HepG2 (cell line): Measurements from ENCODE around the gene ZDHHC16. TPM values are rescaled to one million over a fixed set of nuclear protein-coding genes. Genes with fewer than 3 reads are reported as not detected.
A peak's percentile ranks its signal among the peaks of the same experiment; 100 is the strongest.

Experiments used
- BRCA1 ChIP-seq: sonication (generic); formaldehyde crosslinking; IDR thresholded peaks from 2 replicates; pipeline ENCODE4 v1.4.0; 2020; ENCODE audit warnings: missing genetic modification reagents
- E2F5 ChIP-seq: sonication (generic); formaldehyde crosslinking; conservative IDR thresholded peaks from 2 replicates; pipeline ENCODE4 v1.4.0; 2020; ENCODE audit warnings: missing genetic modification reagents
- ETV6 ChIP-seq: sonication (generic); formaldehyde crosslinking; conservative IDR thresholded peaks from 2 replicates; pipeline ENCODE4 v1.4.0; 2020; ENCODE audit warnings: missing genetic modification reagents
- HMG20B ChIP-seq: conservative IDR thresholded peaks from 2 replicates; pipeline ENCODE4 v1.6.1; 2016; ENCODE audit warnings: missing genetic modification reagents, missing compliant biosample characterization
- HOXA3 ChIP-seq: sonication (generic); formaldehyde crosslinking; IDR thresholded peaks from 2 replicates; pipeline ENCODE4 v1.5.0; 2020; ENCODE audit warnings: missing genetic modification reagents
- IRF9 ChIP-seq: sonication (generic); formaldehyde crosslinking; IDR thresholded peaks from 2 replicates; pipeline ENCODE4 v1.8.0; 2022; ENCODE audit warnings: missing genetic modification reagents, mild to moderate bottlenecking, borderline replicate concordance
- KLF15 ChIP-seq: sonication (generic); formaldehyde crosslinking; IDR thresholded peaks from 2 replicates; pipeline ENCODE4 v1.8.1; 2023; ENCODE audit warnings: borderline replicate concordance, mild to moderate bottlenecking, inconsistent platforms, missing genetic modification reagents, mixed read lengths
- NONO ChIP-seq, 2 experiments: fragments of 450-650 bp in 1 of 2; sonication (generic) in 1 of 2; formaldehyde crosslinking in 1 of 2; IDR thresholded peaks in 1 of 2; conservative IDR thresholded peaks in 1 of 2; 2 replicates each; pipeline versions ENCODE4 v1.6.1 to v1.8.0; 2017 to 2022; ENCODE audit warnings: mild to moderate bottlenecking in 1 of 2, missing genetic modification reagents in 1 of 2, moderate library complexity in 1 of 2
- SAP130 ChIP-seq: IDR thresholded peaks from 2 replicates; pipeline ENCODE4 v1.6.1; 2016; ENCODE audit warnings: low read depth
- SIN3B ChIP-seq: fragments of 150-350 bp; IDR thresholded peaks from 2 replicates; pipeline ENCODE4 v1.6.1; 2014; ENCODE audit warnings: low read length
- SRY ChIP-seq: sonication (generic); formaldehyde crosslinking; IDR thresholded peaks from 2 replicates; pipeline ENCODE4 v1.8.0; 2022; ENCODE audit warnings: mild to moderate bottlenecking, missing genetic modification reagents
- TFAP4 ChIP-seq: sonication (generic); IDR thresholded peaks from 2 replicates; pipeline ENCODE4 v1.6.1; 2016; ENCODE audit warnings: low read depth, borderline replicate concordance
- ZMYM3 ChIP-seq: sonication (generic); formaldehyde crosslinking; IDR thresholded peaks from 2 replicates; pipeline ENCODE4 v1.5.1; 2020; ENCODE audit warnings: mild to moderate bottlenecking, missing genetic modification reagents
- ZNF20 ChIP-seq: sonication (generic); formaldehyde crosslinking; IDR thresholded peaks from 2 replicates; pipeline ENCODE4 v1.4.0; 2020; ENCODE audit warnings: mild to moderate bottlenecking, moderate library complexity, missing genetic modification reagents
- ZNF296 ChIP-seq: sonication (generic); formaldehyde crosslinking; conservative IDR thresholded peaks from 2 replicates; pipeline ENCODE4 v1.5.0; 2020; ENCODE audit warnings: mild to moderate bottlenecking, missing genetic modification reagents
- ZNF407 ChIP-seq: sonication (generic); formaldehyde crosslinking; IDR thresholded peaks from one replicate; pipeline ENCODE4 v1.5.1; 2020; ENCODE audit warnings: mild to moderate bottlenecking, missing genetic modification reagents; ENCODE audit errors: not compliant biosample characterization
- ZNF546 ChIP-seq: sonication (generic); formaldehyde crosslinking; conservative IDR thresholded peaks from 2 replicates; pipeline ENCODE4 v1.8.1; 2023; ENCODE audit warnings: mild to moderate bottlenecking, missing genetic modification reagents
- ZNF792 ChIP-seq: IDR thresholded peaks from 2 replicates; pipeline ENCODE4 v1.6.1; 2016
- ZSCAN9 ChIP-seq: IDR thresholded peaks from 2 replicates; pipeline ENCODE4 v1.6.1; 2016; ENCODE audit warnings: borderline replicate concordance
- polyA plus RNA-seq, 8 experiments: library from polyadenylated mRNA; depleted of rRNA in 3 of 8; stranded (reverse) in 7 of 8; unstranded in 1 of 8; fragments of >200 nt; fragmentation: Illumina TruSeq in 4 of 8; extraction: Trizol in 4 of 8; gene quantifications; 2 replicates each; pipeline versions ENCODE4 v1.2.1 to v1.2.3, GENCODE V29; 2011 to 2016; ENCODE audit warnings: low read depth in 4 of 8, missing spikeins in 1 of 8, mixed read lengths in 1 of 8; ENCODE audit not compliant: insufficient read depth in 1 of 8
- total RNA-seq, 5 experiments: library from RNA; depleted of rRNA; stranded (reverse); fragments of >200 nt; fragmentation: Illumina TruSeq; extraction: Trizol; gene quantifications; 2 replicates each; pipeline ENCODE4 v1.2.3, GENCODE V29; 2016; ENCODE audit warnings: low read depth in 1 of 5

Gene ZDHHC16
- total and polyA plus RNA-seq, 2 of the 13 experiments (the other 11 are each of a cell fraction or from before 2014, with no cell fraction given) = 40.8 to 41.8 TPM

- TF ChIP-seq NONO (IDR thresholded peaks at IDR 0.05) (no peak), NONO (CRISPR knock-in tag; conservative IDR thresholded peaks at IDR 0.05) (peak; percentile 62; the same call in 1 of the 2 replicates), SRY (CRISPR knock-in tag) (0 out of 2 replicates have a peak, but pooled peaks have one; percentile 43), IRF9 (CRISPR knock-in tag) (peak; percentile 60; the same call in 1 of the 2 replicates), ZSCAN9 (CRISPR knock-in tag) (peak; percentile 38; the same call in 1 of the 2 replicates), TFAP4 (peak; percentile 69; the same call in 1 of the 2 replicates), ZNF546 (no peak), ZMYM3 (CRISPR knock-in tag) (peak; percentile 100), HMG20B (CRISPR knock-in tag) (peak; percentile 57; the same call in 1 of the 2 replicates), HOXA3 (CRISPR knock-in tag) (peak; percentile 56; the same call in 1 of the 2 replicates), KLF15 (CRISPR knock-in tag) (no peak), BRCA1 (CRISPR knock-in tag) (no peak), ZNF20 (0 out of 2 replicates have a peak, but pooled peaks have one; percentile 35), ETV6 (peak; percentile 43; the same call in 1 of the 2 replicates), SAP130 (peak; percentile 47), E2F5 (CRISPR knock-in tag) (no peak), SIN3B (peak; percentile 44; the same call in 1 of the 2 replicates), ZNF792 (CRISPR knock-in tag) (peak; percentile 60), ZNF296 (CRISPR knock-in tag) (no peak), ZNF407 (no peak)
Observed at GRCh38 chr10:97407211-97407951, 38.6 kb upstream of the ZDHHC16 start (continued).
